ENCODE results near the gene IKZF2.
A peak's percentile ranks its signal among the peaks of the same experiment; 100 is the strongest.

IKZF2 gene

DNA sequence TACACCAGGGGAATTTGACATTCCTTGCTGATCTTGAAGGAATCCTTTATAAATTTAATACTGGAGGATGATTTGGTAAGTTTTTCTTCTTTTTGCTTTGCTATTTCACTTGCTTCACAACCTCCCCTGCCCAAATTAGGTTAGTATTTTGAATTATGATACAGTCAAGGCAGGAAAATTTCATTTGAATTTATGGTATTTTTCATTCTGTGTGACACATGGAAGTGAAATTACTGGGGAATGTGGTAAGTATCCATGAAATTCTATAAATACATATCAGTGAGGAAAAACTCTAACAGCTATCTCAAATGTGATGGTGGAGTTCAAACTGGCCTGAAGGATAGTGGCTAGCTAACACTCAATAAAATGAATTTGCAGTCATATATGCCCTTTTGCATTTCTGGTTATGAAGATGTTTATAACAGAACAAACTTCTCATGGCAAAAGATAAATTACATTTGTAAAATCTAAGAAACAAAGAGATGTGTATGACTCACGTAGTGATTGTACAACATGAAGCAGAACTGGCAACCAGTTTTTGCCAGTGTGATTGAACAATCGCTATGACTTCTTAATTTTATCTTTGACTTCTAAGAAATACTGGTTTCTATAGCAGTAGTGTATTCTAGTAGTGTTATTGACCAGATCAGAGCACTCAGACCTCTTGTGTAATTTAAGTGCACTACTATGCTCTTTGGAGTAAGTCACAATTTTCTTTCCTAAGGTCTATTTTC, 152.6 kb downstream of the IKZF2 start:
- DNase-seq (ENCODE audit: low spot score): no peak

DNA sequence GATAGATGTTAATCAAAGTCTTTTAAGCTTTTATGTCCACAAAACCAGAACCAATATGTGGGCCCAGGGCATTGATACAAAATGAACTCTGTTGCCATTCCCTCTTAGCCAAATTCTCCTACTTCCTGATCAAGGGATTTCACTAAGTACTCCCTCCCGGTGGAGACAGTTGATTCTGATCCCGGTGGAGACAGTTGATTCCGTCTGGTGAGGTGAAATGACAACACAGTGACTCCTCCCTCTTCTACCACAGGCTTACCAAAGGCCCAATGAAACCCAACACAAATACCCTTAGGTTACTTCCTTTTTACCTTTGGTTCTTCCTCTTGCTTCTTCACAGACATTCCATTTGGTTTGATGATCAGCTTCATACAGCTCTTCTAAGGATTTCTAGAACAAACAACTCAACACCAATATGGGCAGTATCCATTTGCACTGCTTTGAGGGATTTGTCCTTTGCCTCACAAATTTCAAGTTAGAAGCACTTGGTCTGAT, 153.8 kb downstream of the IKZF2 start:
- no peak for DNase-seq (ENCODE audit: low spot score)

DNA sequence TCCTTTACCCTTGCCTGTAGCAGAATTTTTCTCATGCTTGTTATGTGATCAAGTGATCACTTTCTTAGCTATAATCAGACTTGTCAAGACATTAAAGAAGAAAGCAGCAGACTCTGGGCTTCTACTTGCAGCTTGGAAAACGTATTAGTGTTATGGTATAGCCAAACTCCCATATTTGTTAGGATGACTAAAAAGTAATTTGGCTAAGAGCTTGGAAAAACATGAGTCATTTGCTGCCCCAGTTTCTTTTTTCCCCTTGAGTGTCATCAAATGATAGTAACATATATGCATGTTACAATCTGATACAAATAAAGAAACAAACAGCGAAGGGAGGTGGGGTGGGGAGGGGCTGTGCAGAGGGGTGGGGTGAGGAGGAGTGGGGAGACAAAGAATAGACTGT, 155.5 kb downstream of the IKZF2 start:
- DNase-seq (ENCODE audit: low spot score): no peak

DNA sequence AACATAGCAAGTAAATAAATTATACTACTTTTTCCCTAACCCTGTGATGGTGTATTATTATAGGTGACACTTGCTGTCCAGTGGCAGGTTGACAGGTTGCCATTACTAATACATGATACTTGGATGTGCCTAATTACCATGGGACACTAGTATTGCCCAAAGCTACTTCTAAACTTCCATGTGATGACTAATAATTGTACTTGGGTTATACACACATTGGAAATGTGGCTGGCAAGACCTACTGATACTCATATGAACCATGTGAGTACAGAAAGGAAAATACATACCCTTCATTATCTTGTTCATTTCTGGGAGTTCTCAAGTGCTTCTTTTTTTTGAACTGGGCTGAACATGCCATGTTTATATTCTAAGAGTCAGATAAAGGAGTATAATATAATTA, 156.4 kb downstream of the IKZF2 start:
- no peak for DNase-seq (ENCODE audit: low spot score)

DNA sequence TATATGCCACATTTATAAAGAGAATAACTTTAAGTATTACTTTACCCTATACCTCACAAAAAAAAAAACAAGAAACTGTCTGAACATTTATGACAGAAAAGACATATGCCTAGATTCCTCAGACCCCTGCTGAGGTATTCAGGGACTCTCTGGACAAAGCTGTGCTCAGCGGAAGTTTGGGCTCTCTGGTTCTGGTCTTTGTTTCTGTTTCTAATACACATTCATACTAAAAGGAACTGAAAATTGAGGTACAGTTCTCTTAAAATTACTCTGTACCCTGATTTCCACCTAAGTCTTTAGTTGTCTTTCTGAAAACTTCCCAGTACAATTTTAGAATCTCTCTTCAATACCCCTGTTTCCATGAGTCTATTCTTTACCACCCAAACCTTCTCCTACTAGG, 160.3 kb downstream of the IKZF2 start:
- no peak for DNase-seq (ENCODE audit: low spot score)

DNA sequence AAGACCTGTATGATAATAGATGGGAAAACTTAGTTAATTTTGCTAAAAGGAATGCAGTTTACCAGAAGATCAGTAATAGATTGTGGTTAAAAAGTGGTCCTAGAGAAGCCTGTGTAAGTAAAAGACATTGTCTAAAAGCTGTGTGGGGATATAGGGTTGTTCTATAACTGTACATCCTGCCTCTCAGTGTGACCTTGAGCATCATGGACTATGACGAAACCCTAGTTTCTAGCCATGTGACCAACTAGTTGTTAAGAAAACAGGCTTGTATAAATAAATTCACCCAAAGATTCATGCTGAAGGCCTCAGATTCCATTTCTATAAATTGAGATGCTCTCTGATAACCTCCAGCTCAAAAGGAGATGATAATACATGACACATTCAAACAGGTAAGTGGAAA, 160.7 kb downstream of the IKZF2 start:
- DNase-seq (ENCODE audit: low spot score): no peak

DNA sequence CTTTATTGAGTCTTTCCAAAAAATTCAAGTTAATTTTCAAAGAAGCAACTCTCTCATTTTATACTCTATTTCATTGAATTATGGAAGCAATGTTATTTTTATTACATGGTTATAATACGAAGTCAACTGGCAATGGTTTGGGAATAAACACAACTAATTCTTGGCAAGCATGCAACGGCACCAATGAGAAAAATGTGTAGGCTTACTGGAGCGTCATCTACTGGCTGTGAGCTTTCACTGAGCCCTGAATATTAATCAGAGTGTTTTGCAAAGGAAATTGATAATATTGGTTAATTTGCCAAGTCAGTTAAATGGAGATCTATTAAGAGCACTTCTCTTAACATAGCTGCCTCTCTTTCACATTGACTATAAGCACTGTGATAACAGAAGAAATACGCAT, 163.9 kb downstream of the IKZF2 start:
- no peak for DNase-seq (ENCODE audit: low spot score)

DNA sequence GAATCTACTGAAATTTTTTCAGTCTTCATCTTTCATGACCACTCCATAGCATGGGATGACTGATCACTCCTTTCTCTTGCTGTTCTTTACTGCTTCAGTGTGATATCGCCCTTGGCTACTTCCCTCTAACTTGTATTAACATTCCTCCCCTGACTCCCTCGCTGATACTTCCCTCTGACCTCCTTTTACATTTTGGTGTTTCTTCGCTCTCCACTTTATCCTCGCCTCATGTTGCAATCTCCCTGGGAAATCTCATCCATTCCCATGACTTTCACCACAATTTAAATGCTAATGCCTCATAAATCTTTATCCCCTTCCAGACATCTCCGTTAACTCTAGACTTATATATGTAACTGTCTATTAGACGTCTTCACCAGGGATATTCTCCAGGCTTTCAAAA, 167.3 kb downstream of the IKZF2 start:
- DNase-seq (ENCODE audit: low spot score): no peak

DNA sequence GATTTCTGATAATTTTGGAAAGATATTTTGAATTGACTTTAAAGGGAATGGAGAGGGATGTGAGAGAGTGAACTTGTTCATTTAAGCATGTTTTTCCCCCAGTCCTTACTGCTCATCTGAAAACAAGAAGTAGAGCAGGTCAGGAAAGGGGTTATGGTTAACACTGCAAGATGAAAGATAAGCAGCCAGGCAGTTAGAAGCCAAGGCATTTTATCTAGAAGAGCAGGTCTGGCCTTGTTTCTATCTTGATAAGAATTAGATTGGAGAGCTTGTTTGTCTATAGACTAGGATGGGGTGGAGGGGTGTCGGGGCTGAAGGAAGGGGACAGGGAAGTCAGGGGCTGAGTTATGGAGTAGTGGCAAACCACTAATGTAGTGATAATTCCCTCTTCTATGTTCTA, 171.6 kb downstream of the IKZF2 start:
- no peak for DNase-seq (ENCODE audit: low spot score)

DNA sequence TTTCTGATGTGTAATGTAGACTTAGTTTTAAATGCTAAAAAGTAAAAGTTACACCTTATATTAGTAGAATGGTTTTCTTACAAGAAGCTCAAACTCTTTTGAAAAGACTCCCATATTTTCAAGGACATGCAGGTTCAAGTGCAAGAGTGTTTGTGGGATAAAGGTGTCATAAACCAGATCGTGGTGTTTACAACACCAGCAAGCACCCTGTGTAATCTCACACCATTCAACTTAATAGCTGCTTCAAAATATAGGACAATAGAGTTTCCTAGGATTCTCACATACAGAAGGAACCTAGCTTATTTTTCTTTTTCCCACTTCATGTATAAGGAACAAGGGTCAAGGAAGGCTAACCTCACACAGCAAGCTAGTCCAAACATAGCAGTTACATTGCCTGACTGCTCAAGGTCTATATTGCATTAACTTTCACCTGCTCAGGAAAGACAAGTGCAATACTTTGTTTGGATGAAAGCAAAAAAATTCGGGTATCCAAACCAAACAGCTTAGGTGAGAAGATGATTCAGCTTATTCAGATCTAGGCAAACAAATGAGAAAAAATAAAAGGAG, 172.3 kb downstream of the IKZF2 start:
- DNase-seq (ENCODE audit: low spot score): no peak

DNA sequence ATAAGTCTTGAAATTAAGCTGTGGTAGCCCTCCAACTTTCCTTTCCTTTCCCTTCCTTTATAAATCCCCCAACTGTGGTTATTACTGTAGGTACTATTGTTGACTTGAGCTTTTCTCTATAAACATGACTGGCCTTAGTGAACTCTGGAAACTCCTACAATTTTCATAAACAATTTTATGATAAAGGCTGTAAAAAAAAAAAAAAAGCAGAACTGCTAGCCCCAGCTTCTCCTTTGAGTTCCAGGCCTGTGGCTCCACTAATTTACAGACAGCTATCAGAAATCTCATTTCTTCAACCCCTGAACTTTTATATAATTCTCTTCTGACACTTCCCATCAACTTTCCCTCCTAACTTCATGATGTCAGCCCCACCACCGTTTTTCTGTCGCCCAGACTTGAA, 174.3 kb downstream of the IKZF2 start:
- DNase-seq (ENCODE audit: low spot score): no peak

DNA sequence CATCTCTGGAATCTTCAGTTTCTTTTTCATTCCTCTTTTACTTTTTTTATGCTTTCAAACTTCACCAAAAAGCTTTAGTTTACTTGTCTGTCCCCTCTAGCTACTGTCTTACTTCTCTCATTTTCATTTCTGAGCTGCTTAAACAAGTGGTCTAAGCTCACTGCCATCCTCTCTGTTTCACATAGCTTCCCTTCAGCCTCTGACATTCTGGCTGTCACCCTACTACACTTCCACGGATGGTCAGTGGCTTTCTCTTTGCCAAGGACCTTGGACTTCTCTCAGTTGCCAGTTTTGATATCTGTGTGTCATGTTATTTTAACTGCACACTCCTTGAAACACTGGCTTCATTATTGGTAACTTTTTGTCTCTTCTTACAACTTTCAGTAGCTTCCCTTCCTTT, 176.1 kb downstream of the IKZF2 start:
- no peak for DNase-seq (ENCODE audit: low spot score)

DNA sequence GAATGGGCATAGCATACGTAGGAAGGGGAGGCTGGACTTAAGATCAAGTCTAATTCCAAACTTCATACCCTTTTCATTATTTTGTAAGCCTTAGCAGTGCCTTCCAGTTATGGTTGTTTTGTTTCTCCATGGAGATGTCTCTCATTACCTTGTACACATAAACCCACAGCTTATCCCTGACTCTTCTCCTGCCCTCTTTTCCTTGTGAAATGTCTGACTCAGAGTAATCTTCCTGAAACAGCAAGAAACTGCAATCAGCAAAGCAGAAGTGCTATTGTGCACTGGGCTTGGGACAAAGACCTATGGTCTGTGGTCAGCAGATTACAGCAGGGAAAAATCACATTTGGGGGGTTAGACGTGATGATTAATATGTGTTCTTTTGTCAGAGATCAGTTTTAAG, 176.7 kb downstream of the IKZF2 start:
- no peak for DNase-seq (ENCODE audit: low spot score)

DNA sequence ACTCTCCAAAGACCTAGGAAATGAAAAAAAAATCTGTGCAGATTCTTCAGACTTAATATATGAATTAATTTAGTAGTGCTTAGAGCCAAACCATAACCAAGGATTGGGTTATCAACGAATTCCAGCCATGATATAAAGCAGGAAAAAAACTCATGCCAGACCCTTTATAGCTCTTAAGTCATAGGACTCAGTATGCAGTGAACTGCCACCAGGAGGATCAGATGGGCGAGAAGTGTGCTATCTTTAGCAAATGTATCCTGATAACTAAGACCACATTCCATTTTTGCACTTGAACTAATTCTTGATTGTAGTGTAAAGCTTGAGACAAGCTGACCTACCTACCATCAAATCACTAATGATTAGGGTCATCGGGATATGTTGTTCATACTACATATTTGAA, 178.1 kb downstream of the IKZF2 start:
- DNase-seq (ENCODE audit: low spot score): no peak

DNA sequence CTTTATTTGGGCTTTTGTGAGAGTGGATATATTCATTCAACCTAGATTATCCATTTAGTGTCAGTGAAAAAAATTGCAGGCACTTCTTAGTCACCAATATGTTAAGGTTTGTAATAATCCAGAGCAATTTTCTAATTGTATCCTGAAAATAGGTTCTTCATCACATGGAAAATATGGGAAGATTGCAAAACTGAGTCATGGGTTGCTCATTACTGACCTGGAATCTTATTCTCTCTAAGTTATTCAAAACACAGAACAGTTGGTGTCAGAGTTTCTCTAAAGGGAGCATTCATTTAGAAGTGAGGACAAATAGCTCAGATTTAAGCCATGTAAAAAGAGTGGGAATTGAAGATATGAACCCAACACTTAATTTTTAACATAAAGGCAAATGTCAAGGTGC, 181.3 kb downstream of the IKZF2 start:
- DNase-seq (ENCODE audit: low spot score): no peak

DNA sequence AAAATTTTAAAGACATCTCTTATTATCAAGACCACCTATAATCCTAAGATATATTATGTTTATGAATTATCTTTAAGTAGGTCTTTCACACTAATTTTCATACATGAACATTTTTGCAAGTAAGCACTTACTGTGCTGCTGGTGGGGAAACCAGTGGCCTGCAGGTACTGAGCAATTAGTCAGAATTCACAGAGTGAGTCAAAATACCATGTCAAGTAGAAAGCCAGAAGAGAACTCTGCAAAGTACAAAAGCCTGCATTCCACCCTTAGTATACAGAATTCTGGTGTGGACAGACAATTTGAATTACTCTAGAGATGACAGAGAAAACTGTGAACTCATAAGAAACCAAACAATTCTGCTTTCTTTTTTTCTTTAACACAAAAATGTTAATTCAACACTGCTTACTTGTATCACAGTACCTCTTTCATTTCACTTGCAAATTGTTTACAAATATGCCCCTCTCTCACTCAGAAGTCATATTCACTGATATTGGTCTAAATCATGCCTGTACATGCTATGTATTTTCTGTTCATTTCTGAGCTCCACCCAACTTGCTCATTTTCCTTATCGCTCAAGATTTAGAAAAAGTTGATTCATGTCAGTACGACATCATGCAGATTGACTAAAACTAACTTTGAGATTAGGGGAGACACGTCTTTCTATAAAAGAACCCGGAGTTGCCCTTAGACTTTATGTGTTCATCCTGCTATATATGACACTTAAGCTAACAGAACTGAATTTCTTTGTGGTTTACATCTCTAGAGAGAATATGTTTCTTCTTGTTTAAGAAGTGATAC, 182.9 kb downstream of the IKZF2 start:
- no peak for DNase-seq (ENCODE audit: low spot score)

DNA sequence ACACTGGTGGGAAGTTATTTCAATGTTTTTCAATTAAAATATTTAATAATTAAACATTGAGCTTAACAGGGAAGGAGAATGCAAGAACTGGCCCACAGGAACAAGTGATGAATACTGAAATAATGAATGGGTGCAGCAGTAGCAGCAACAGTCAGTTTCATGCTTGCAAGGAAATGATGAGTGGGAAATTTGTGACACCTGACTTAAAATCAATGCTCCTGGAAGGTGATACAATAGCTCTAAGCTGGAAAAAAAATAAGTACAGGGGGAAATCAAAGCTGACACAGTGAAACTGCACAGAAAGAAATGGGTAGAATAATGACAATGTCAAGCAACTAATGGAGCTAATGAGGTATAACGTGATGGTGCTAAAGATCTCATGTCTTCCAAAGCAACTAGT, 184.5 kb downstream of the IKZF2 start:
- no peak for DNase-seq (ENCODE audit: low spot score)

DNA sequence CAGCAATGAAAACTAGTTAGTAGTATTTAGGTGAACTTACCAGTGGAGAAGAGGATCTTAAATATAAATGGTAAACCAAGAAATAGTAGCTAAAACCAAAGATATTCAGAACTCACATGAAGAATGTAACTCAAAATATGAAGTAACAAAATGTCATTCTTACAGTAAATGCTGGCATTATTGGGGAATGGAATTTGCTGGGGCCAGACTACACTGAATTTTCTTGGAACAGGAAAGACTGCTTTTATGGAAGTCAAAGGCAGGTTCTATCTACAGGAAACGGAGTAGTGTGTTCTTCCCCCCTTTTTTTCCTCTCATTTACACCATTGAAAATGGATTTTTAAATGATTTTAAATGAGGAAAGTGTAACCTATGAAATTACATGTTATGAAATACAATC, 188.7 kb downstream of the IKZF2 start:
- DNase-seq (ENCODE audit: low spot score): no peak

DNA sequence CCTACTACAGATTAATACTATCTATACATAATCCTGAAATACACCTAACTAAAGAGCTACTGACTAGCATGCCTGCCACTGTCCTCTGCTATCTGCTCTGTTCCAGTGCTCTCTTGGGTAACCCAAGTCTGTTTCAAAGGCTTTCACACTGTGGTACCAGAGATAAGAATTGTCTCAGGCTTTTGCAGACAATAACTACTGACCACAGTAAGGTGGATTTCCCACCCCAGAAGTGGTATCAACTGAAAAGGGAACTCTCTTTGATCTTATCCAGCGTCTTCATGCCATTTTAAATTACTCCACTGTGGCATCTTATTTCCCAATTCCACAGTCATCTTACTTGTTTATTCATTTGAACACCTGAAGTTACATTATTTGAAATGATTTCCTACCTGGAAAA, 190.2 kb downstream of the IKZF2 start:
- no peak for DNase-seq (ENCODE audit: low spot score)

DNA sequence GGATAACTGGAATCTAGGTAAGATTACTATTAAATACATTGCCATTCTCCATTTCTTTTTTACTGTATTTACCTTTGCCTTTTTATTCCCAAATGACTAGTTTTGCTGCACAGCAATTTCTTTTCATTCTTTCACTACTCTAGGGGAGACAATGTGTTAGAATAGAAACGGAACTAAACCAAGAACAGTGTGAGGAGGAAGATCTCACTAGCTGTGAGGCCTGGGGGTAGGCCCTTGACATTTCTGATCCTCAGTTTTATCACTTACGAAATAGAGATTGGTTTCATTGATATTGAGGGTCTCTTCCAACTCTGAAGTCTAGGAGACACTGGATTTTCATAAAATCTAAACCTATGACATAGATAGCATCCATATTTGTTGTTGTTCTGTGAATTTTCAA, 191.1 kb downstream of the IKZF2 start:
- no peak for DNase-seq (ENCODE audit: low spot score)

DNA sequence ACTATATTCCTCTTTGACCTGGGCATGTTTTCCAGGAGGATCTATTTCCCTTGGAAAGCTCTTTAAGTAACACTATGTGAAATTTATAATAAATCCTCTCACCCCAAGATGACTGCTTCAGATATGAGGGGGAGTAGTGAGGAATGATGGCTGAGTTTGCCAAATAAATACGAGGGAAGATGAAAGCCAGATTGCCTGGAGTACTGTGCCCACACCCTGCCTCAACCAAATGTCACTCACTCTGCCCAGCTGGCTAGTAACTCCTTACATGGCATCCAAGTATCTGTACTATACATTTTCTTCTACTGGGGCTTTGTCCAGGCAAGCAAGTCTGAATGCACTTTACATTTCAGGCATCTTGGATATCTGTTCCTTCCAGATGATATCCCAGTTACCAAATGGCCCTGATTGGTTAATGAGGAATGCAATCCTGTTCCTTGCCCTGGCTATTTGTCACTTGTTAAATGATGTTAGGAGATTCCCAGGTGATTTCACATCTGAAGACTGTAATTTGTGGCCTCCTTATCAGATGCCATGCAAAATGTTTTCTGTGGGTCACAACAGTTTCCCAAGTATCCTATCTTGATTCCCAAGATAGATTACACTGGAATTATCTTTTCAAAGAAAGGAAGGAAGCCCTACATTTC, 191.8 kb downstream of the IKZF2 start:
- DNase-seq (ENCODE audit: low spot score): peak; percentile 50

DNA sequence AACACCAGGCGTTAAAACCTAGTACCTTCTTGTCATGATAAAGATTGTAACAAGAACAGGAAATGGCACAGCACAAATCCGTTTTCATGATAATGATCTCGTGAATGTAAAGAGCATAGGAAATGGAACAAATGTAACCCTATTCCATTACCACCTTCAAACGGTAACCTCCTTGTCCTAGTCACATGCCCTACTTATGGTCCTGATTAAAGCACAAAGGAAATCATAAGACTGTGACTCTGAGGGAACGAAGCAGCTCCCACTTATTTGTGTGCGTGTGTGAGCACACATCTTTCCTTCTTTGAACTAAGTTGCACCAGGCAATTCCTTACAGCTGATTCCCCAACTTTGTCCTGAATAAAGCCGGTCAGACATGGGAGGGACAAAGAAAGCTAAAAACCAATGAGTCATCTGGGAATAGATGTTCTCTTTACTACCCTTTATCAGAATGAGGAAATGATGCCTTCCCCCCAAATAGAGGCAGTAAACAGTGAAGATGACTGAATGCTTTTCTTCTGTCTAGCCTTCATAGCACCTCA, 192.6 kb downstream of the IKZF2 start:
- no peak for DNase-seq (ENCODE audit: low spot score)

DNA sequence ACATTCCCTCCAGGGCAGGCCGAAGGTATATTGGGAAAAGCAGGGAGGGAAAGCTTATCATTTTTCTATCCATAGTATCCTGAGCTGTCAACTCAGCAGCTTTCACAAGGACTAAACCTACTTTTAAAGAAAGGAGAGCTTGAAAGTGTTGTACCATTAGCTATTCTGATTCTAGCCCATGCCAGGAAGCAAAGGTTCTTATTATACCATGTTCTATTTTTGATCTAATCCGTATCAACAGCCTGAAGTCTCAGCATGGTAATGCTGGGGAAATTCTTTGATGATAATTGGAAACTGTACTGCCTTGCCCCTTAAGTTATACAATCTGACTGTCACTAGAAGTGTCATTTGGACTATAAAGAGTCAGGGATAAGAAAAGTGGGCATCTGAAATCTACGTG, 193.3 kb downstream of the IKZF2 start:
- no peak for DNase-seq (ENCODE audit: low spot score)

Measured in Ammon's horn (tissue), 1 donor.